ENCODE data around the gene WDR33. TPM values are rescaled to one million over a fixed set of nuclear protein-coding genes. Genes with fewer than 3 reads are reported as not detected.

WDR33 gene
- total RNA-seq, 3 donors from 2014 or later = 43.3 to 57.1 (median 43.4) TPM

DNA sequence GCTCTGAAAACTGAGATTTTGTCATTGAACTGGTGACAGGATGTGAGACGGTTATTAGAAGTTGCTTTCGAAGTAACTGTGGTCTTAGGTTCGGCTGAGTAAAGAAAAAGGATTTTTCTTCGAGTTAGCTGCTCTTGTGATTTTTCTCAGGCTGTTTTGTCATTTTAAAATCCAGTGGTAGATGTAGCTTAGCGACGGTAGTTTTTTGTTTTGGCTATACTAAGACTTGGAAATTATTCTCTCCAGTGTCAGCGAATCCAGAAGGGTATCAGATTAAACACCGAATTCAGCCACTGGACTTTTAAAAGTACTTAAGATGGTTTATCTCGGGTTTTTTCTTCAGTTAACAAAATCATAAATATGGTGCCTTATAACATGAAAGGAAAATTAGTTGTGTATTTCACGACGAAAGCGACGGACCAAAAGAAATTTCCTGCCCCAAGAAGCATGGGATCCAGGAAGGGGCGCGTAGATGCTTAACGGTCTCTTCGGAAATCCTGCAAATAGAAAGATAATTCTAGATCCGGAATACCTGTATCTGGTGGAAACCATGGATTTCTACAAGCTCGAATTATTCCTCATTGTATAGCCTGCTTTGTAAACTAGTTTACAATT, 108.5 kb downstream of the WDR33 start:
- ATAC-seq = no peak
- H3K9me3 ChIP-seq = no peaks in the 10 kb centered on the region
- no peak for DNase-seq
- intact Hi-C loops (cut with DNase I, micrococcal nuclease) = no loop called here
- H3K36me3 ChIP-seq (ENCODE audit: low read depth) = no peaks in the 10 kb centered on the region
- H3K4me3 ChIP-seq = peak overlapping the region; percentile 72
- peaks cover 32% of the 10 kb centered on the region for H3K4me1 ChIP-seq (ENCODE audit: low read depth)
- TF ChIP-seq, protein P1, sequence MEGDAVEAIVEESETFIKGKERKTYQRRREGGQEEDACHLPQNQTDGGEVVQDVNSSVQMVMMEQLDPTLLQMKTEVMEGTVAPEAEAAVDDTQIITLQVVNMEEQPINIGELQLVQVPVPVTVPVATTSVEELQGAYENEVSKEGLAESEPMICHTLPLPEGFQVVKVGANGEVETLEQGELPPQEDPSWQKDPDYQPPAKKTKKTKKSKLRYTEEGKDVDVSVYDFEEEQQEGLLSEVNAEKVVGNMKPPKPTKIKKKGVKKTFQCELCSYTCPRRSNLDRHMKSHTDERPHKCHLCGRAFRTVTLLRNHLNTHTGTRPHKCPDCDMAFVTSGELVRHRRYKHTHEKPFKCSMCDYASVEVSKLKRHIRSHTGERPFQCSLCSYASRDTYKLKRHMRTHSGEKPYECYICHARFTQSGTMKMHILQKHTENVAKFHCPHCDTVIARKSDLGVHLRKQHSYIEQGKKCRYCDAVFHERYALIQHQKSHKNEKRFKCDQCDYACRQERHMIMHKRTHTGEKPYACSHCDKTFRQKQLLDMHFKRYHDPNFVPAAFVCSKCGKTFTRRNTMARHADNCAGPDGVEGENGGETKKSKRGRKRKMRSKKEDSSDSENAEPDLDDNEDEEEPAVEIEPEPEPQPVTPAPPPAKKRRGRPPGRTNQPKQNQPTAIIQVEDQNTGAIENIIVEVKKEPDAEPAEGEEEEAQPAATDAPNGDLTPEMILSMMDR (IDR thresholded peaks at IDR 0.05) = no peak

GRCh38 chr2:127701651-127702394, 109.1 kb downstream of the WDR33 start:
- peak; percentile 77 to 91 (median 89) for DNase-seq
- TF ChIP-seq, protein P1 (IDR thresholded peaks at IDR 0.05) = no peak

GRCh38 chr2:127701193-127701650, 109.7 kb downstream of the WDR33 start, which contains the start of gene SFT2D3:
SFT2D3 (plus strand) TSS chr2:127701497; CDS start chr2:127701529, 32 bp downstream.
- intact Hi-C loops (cut with DNase I, micrococcal nuclease) = no loop called here
- DNase-seq = peak; percentile 91 to 97 (median 95)

More at GRCh38 chr2:127701651-127702394, 109.1 kb downstream of the WDR33 start:
- peaks cover 32% of the 10 kb centered on the region for H3K4me1 ChIP-seq (ENCODE audit: low read depth)
- no peaks in the 10 kb centered on the region for H3K36me3 ChIP-seq (ENCODE audit: low read depth)
- H3K4me3 ChIP-seq = peak overlapping the region; percentile 72
- no peaks in the 10 kb centered on the region for H3K9me3 ChIP-seq
- intact Hi-C loops (cut with DNase I, micrococcal nuclease) = no loop called here
- ATAC-seq = peak; percentile 75

DNA sequence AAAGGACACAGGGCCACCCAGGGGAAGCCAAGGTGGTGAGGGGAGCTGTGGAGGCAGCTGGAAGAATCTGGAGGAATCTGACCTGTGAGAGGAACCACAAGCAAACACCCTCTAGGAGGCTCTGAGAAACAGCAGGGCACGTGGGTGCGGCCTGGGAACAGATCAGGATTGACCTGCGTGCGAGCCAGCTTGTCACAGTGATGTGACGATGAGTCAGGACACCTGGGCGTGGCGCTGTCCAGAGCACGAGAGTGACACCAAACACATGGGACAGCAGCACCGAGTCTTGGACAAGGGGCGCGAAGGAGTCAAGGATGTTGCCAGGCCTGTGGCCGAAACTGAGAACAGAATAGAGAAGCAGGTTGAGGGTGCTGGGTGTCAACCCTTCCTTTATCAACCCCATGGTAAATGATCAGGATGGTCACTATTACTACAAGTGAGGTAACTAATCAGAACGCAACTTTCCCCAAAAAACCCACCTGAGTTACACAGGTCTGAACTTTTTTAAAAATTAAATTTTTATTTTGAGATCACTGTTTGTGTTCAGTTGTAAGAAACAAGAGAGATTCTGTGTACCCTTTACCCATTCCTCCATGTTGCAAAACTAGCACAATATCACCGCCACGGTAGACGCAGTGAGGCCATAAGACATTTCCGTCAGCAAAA, 110.3 kb downstream of the WDR33 start:
- Histone ChIP-seq H3K36me3 (ENCODE audit: low read depth) (no peaks in the 10 kb centered on the region), H3K4me1 (ENCODE audit: low read depth) (peaks cover 32% of the 10 kb centered on the region), H3K9me3 (no peaks in the 10 kb centered on the region), H3K4me3 (peak overlapping the region; percentile 72)
- TF ChIP-seq, protein P1 (IDR thresholded peaks at IDR 0.05) = no peak
- DNase-seq = peak; percentile 86 to 93 (median 88)
- ATAC-seq = peak; percentile 69
- intact Hi-C loops (cut with DNase I, micrococcal nuclease) = no loop called here

More at GRCh38 chr2:127701193-127701650, 109.7 kb downstream of the WDR33 start, which contains the start of gene SFT2D3:
- peak; percentile 87 for ATAC-seq
- Histone ChIP-seq H3K4me1 (ENCODE audit: low read depth) (peaks cover 32% of the 10 kb centered on the region), H3K36me3 (ENCODE audit: low read depth) (no peaks in the 10 kb centered on the region), H3K4me3 (peak within 1 kb of the TSS; percentile 72), H3K9me3 (no peaks in the 10 kb centered on the region)
- TF ChIP-seq, protein P1 (IDR thresholded peaks at IDR 0.05) = no peak

- intact Hi-C loops (cut with DNase I, micrococcal nuclease) = loop anchor here in 1 of 2 donors (10.0 kb wide), 1 partner anchor 54 kb away; the partner anchor contains the start of gene GPR17
- H3K4me3 ChIP-seq = no peak overlapping the region
- DNase-seq = no peak
- H3K36me3 ChIP-seq (ENCODE audit: low read depth) = no peaks in the 10 kb centered on the region
- peaks cover 24% of the 10 kb centered on the region for H3K4me1 ChIP-seq (ENCODE audit: low read depth)
- TF ChIP-seq, protein P1 (IDR thresholded peaks at IDR 0.05) = no peak
- ATAC-seq = no peak
- no peaks in the 10 kb centered on the region for H3K9me3 ChIP-seq
These were observed 112.2 kb downstream of the WDR33 start for GRCh38 chr2:127698553-127699355.
